Peyer's patch (tissue), 4 donors: ENCODE data around the gene GJA10.
"Not testable (repeated sequence)": the region's sequence is repeated elsewhere in the genome, so short reads cannot be mapped to it uniquely, and the experiment has no call there.

Experiments
- POLR2A ChIP-seq, 2 donors: fragments of 450-650 bp; IDR thresholded peaks; one replicate each; pipeline ENCODE4 v1.5.1; 2017; ENCODE audit warnings: antibody characterized with exemption in 2 of 2, mild to moderate bottlenecking in 2 of 2, moderate library complexity in 2 of 2
- TF ChIP-seq, protein P1 (sequence below), 6 experiments: fragments of 450-650 bp in 4 of 6; fragments of 200-600 bp in 2 of 6; sonication (generic) in 1 of 6; IDR thresholded peaks; one replicate each; pipeline ENCODE4 v1.5.1; 2017 to 2019; ENCODE audit warnings: antibody characterized with exemption in 6 of 6, mild to moderate bottlenecking in 3 of 6, moderate library complexity in 1 of 6

DNA sequence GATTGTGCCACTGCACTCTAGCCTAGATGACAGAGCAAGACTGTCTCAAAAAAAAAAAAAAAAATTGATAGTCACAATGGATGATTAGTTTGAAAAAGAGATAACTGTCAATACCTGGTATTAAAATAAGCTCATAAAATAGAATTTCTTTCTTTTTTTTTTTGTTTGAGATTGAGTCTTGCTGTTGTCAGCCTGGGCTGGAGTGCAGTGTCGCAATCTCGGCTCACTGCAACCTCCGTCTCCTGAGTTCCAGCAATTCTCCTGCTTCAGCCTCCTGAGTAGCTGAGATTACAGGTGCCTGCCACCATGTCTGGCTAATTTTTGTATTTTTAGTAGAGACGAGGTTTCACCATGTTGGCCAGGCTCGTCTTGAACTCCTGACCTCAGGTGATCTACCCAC lies 46.8 kb upstream of the GJA10 start:
- not testable (repeated sequence) for TF ChIP-seq POLR2A (IDR thresholded peaks at IDR 0.05)
- TF ChIP-seq, protein P1, sequence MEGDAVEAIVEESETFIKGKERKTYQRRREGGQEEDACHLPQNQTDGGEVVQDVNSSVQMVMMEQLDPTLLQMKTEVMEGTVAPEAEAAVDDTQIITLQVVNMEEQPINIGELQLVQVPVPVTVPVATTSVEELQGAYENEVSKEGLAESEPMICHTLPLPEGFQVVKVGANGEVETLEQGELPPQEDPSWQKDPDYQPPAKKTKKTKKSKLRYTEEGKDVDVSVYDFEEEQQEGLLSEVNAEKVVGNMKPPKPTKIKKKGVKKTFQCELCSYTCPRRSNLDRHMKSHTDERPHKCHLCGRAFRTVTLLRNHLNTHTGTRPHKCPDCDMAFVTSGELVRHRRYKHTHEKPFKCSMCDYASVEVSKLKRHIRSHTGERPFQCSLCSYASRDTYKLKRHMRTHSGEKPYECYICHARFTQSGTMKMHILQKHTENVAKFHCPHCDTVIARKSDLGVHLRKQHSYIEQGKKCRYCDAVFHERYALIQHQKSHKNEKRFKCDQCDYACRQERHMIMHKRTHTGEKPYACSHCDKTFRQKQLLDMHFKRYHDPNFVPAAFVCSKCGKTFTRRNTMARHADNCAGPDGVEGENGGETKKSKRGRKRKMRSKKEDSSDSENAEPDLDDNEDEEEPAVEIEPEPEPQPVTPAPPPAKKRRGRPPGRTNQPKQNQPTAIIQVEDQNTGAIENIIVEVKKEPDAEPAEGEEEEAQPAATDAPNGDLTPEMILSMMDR (IDR thresholded peaks at IDR 0.05), result not testable (repeated sequence)
